Brain microvascular endothelial cell (primary cell): ENCODE measurements around the gene IQSEC3.
A peak's percentile ranks its signal among the peaks of the same experiment; 100 is the strongest.

Experiments used
- DNase-seq: peaks from one replicate; pipeline ENCODE4 v3.0.0-alpha.2; 2020
- H3K27ac ChIP-seq: fragments of 250-450 bp; sonication (Bioruptor Pico); 2 replicates; pipeline ENCODE4 v1.5.1; 2020; ENCODE audit warnings: mild to moderate bottlenecking, moderate library complexity
- H3K27me3 ChIP-seq: fragments of 250-450 bp; sonication (Bioruptor Pico); replicated peaks from 2 replicates; pipeline ENCODE4 v1.5.1; 2020; ENCODE audit warnings: mild to moderate bottlenecking
- H3K36me3 ChIP-seq: fragments of 250-450 bp; sonication (Bioruptor Pico); replicated peaks from 2 replicates; pipeline ENCODE4 v1.5.1; 2020; ENCODE audit warnings: mild to moderate bottlenecking
- H3K4me3 ChIP-seq: 2 replicates; pipeline ENCODE4 v1.5.1; 2011; ENCODE audit warnings: low read depth, mild to moderate bottlenecking, control low read depth, low read length, moderate library complexity
- in situ Hi-C: cut with HindIII; loops from 2 replicates; pipeline ENCODE4 v1.10.0; 2017; ENCODE audit warnings: low sequenced_read_pairs, low pct_ligation_motif_present
- TF ChIP-seq, protein P1 (sequence below): IDR thresholded peaks from 2 replicates; pipeline ENCODE4 v1.5.1; 2011; ENCODE audit warnings: low read depth, mild to moderate bottlenecking, moderate library complexity, low read length, control low read depth, inconsistent platforms; ENCODE audit errors: missing control alignments

Gene IQSEC3

DNA sequence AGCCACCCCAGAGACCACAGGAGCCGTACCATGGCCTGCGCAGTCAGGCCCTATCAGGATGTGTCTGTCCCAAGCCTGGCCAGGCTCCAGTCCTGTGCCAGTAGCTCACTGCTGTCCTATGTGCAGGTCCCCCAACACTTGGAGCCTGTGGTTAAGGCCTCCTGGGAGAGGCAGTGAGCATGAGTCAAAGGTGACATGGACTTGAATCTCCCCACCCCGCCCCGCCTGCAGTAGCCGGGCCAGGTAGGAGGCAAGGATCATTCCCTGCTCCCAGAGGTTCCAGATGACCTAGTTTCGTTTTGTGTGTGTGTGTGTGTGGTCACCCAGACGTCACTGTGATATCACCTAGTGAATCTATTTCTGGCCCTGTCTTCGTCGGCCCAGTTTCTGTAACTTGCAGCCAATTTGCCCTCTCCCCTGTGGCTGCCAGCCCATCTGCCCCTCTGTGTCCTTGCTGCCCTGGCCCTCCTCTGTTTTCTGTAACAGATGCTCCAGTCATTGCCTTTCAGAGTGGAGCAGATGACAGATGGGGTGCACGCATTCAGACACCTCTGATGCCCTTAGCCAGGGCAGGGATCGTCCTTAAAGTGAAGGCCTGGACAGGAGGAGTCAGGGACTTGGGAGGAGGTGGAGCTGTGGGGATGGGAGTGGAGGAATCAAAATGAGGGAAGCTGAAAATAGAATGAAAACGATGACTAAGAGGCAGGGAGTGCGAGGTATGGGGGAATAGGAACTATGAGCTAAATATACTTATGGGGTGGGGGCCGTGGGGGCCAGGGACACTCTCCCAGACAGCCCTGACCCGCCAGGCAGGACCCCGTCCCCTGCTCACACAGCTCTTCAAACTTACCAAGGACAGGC is 110.0 kb downstream of the IQSEC3 start:
- TF ChIP-seq, protein P1, sequence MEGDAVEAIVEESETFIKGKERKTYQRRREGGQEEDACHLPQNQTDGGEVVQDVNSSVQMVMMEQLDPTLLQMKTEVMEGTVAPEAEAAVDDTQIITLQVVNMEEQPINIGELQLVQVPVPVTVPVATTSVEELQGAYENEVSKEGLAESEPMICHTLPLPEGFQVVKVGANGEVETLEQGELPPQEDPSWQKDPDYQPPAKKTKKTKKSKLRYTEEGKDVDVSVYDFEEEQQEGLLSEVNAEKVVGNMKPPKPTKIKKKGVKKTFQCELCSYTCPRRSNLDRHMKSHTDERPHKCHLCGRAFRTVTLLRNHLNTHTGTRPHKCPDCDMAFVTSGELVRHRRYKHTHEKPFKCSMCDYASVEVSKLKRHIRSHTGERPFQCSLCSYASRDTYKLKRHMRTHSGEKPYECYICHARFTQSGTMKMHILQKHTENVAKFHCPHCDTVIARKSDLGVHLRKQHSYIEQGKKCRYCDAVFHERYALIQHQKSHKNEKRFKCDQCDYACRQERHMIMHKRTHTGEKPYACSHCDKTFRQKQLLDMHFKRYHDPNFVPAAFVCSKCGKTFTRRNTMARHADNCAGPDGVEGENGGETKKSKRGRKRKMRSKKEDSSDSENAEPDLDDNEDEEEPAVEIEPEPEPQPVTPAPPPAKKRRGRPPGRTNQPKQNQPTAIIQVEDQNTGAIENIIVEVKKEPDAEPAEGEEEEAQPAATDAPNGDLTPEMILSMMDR, result no peak
- H3K4me3 ChIP-seq, result no peak overlapping the region
- in situ Hi-C loops, result no loop called here
- no peaks in the 10 kb centered on the region for H3K36me3 ChIP-seq
- peak overlapping the region; percentile 18 for H3K27ac ChIP-seq
- H3K27me3 ChIP-seq, result no peaks in the 10 kb centered on the region
- DNase-seq, result peak; percentile 39

DNA sequence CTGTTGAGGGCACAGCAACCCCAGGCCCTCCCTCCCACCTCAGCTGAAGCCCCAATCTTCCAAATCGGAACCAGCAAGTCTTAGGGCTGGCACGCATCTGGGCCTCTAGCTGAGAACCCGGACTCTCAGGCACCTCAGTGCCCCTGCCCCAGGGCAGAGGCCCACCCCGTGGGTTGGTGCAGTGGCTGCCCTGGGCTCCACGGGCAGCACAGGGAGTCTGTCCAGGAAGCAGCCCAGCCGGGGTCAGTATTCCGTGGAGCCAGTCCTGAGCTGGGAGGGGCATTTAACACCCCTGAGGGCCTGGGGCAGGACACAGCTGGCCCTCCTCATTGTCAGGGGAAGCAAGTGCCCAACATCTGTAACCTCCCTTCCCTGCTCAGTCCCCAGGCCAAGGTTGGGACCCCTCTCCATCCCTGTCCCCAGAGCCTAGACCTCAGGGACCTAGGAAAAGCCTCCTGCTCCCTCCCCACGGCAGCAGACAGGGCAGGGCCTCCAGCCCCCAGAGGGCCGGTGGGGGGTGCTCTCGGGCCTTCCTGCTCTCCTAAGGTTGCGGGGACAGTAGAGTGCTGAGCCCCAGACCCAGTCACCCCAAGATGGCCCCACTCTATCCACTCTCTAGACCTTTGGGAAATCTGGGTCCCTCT is 110.9 kb downstream of the IQSEC3 start:
- H3K4me3 ChIP-seq, result no peak overlapping the region
- TF ChIP-seq, protein P1, result no peak
- in situ Hi-C loops, result no loop called here
- no peak overlapping the region for H3K27ac ChIP-seq
- no peaks in the 10 kb centered on the region for H3K36me3 ChIP-seq
- H3K27me3 ChIP-seq, result no peaks in the 10 kb centered on the region
- DNase-seq, result no peak

DNA sequence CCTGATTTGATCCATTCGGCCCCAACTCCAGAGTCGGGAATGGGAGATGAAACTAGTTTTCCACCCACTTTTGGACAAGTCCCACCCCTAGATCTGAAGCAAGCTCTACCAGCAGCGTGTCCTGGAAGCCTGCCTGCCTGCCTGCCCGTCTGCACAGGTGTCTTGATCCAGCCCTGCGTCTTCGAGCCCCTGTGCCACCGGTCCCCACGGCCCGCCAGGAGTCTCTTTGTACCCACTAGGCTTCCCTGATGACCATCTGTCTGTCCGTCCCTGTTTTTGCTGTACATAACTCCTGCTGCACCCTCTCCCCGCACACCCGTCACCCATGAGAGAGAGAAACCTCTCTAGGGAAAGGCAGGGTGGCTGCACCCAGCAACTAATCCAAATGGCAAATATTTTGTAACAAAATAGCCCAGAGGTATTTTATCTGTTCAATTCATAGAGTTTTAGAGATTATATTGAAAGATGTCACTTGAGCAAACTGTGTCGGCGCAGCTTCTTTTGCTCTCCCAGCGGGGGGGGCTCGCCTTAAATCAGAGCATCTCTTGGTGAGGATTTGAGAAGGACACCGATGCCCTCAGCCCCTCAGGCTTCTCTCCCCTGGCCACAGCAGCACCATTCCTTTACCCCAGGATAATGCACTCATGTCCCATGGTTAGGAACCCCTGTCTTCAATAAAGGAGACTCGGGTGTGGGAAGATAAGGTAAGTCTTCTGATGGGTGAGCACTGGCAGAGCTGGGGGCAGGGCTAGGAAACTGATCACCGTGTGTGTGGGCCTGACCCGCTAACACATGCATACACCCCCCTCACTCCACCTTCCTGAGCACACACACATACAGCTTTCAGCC is 111.6 kb downstream of the IQSEC3 start:
- DNase-seq, result no peak
- TF ChIP-seq, protein P1, result no peak
- in situ Hi-C loops, result no loop called here
- no peaks in the 10 kb centered on the region for H3K36me3 ChIP-seq
- H3K4me3 ChIP-seq, result no peak overlapping the region
- no peaks in the 10 kb centered on the region for H3K27me3 ChIP-seq
- no peak overlapping the region for H3K27ac ChIP-seq

DNA sequence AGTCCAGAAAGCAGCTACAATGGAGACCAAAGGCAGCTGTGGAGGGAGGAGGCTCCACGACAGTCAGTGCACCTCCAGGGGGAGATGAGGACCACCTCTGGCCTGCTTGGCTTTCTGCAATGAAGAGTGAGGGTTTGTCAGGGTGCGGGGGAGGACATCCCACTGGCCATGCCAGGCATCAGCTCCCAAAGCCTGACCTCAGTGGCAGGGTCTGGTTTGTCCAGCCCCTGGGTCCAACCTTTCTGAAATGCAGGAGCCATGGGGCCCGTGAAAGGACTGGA is 112.2 kb downstream of the IQSEC3 start:
- no peaks in the 10 kb centered on the region for H3K36me3 ChIP-seq
- in situ Hi-C loops, result no loop called here
- no peak overlapping the region for H3K4me3 ChIP-seq
- TF ChIP-seq, protein P1, result no peak
- H3K27me3 ChIP-seq, result no peaks in the 10 kb centered on the region
- H3K27ac ChIP-seq, result no peak overlapping the region
- DNase-seq, result no peak

DNA sequence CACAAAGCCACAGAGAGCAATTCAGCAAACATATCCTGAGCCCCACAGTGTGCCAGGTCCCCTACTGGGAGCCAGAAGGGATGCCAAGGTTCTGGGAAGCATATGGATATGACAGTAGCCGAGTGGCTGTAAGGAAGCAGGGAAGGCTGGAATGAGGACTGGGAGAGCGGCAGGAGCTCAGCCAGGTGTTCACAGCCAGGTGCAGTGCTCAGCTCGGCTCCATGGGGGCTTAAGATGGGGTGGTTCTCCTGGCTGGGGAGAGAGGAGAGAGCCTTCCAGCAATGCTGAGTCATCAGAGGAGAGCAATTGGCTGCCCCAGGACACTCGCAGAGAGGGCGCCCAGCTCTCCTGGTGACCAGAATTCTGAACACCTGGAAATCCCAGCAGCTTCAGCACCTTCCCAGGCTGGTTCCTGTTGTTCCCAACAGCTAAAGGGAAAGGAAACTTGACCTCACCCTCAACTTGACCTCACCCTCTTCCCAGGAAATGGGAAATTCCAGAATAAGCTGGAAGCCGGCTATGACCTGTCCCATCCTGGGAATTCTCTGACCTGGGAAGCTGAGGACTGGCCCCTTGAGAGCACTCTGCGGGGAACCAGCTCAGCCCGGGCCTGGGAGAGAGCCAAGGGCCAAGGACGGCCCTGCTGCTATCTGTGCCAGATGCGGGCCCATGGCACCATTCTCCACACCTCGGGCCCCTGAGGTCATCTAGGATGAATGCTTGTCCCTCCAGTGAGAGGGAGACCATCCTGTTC is 112.7 kb downstream of the IQSEC3 start:
- no peak for DNase-seq
- H3K27ac ChIP-seq, result no peak overlapping the region
- no peaks in the 10 kb centered on the region for H3K27me3 ChIP-seq
- in situ Hi-C loops, result no loop called here
- TF ChIP-seq, protein P1, result no peak
- H3K4me3 ChIP-seq, result no peak overlapping the region
- H3K36me3 ChIP-seq, result no peaks in the 10 kb centered on the region
